Gastrocnemius medialis (tissue), 4 donors: ENCODE data around the gene MGAT5. TPM values are rescaled to one million over a fixed set of nuclear protein-coding genes. Genes with fewer than 3 reads are reported as not detected.

Experiments used
- ATAC-seq, 2 donors: fragments of 150-250 bp; one replicate each; pipeline ENCODE4 v1.9.1; 2016
- DNase-seq, 2 donors: peaks; one replicate each; pipeline ENCODE4 v3.0.0-alpha.2; 2019
- H3K27ac ChIP-seq, 4 donors: fragments of 200-600 bp; sonication (generic); 1 replicate in 1 of 4; 2 replicates in 3 of 4; pipeline ENCODE4 v1.5.1; 2016 to 2018; ENCODE audit warnings: mild to moderate bottlenecking in 2 of 4, moderate library complexity in 1 of 4
- H3K27me3 ChIP-seq, 3 donors: fragments of 200-600 bp; sonication (generic) in 2 of 3; 1 replicate in 1 of 3; 2 replicates in 2 of 3; pipeline versions ENCODE4 v1.5.1 to v1.6.0; 2016 to 2019; ENCODE audit warnings: mild to moderate bottlenecking in 1 of 3, moderate library complexity in 1 of 3
- H3K36me3 ChIP-seq, 2 donors: fragments of 200-600 bp; sonication (generic) in 1 of 2; one replicate each; pipeline ENCODE4 v1.5.1; 2017 to 2018
- H3K4me1 ChIP-seq, 2 donors: fragments of 200-600 bp; sonication (generic) in 1 of 2; one replicate each; pipeline ENCODE4 v1.5.1; 2016 to 2017; ENCODE audit warnings: mild to moderate bottlenecking in 2 of 2
- H3K4me3 ChIP-seq, 4 donors: fragments of 200-600 bp; sonication (generic) in 3 of 4; 1 replicate in 1 of 4; 2 replicates in 3 of 4; pipeline ENCODE4 v1.5.1; 2016 to 2019; ENCODE audit warnings: mild to moderate bottlenecking in 2 of 4
- H3K9me3 ChIP-seq, 3 donors: fragments of 200-600 bp; sonication (generic) in 2 of 3; 1 replicate in 1 of 3; 2 replicates in 2 of 3; pipeline ENCODE4 v1.5.1; 2016 to 2019
- POLR2A ChIP-seq, 2 donors: fragments of 450-650 bp; IDR thresholded peaks; one replicate each; pipeline ENCODE4 v1.6.1; 2017; ENCODE audit warnings: antibody characterized with exemption in 2 of 2, mild to moderate bottlenecking in 2 of 2, moderate library complexity in 2 of 2
- in situ Hi-C, 4 donors: fragments of 200-750 bp; cut with MboI; loops; one replicate each; pipeline versions ENCODE4 v1.15.0 to v1.8.0; 2017; ENCODE audit warnings: low sequenced_read_pairs in 4 of 4
- intact Hi-C: fragments of 100-400 bp; cut with DNase I; formaldehyde crosslinking; loops from one replicate; pipeline ENCODE4 v1.15.1; 2023; ENCODE audit warnings: low total_unique reads
- total RNA-seq, 4 donors: library from RNA; depleted of rRNA; stranded (reverse); fragments of >200 nt; gene quantifications; one replicate each; pipeline versions ENCODE4 v1.1.0 to v1.2.3, GENCODE V29; 2016
- TF ChIP-seq, protein P1 (sequence below), 5 experiments: fragments of 450-650 bp in 3 of 5; fragments of 200-600 bp in 2 of 5; sonication (generic) in 2 of 5; IDR thresholded peaks in 4 of 5; conservative IDR thresholded peaks in 1 of 5; 1 replicate in 4 of 5; 2 replicates in 1 of 5; pipeline ENCODE4 v1.5.1; 2016 to 2019; ENCODE audit warnings: antibody characterized with exemption in 5 of 5, mild to moderate bottlenecking in 3 of 5, moderate library complexity in 3 of 5

The MGAT5 gene
- total RNA-seq, 4 donors from 2014 or later = 3.0 to 4.9 (median 3.3) TPM

DNA sequence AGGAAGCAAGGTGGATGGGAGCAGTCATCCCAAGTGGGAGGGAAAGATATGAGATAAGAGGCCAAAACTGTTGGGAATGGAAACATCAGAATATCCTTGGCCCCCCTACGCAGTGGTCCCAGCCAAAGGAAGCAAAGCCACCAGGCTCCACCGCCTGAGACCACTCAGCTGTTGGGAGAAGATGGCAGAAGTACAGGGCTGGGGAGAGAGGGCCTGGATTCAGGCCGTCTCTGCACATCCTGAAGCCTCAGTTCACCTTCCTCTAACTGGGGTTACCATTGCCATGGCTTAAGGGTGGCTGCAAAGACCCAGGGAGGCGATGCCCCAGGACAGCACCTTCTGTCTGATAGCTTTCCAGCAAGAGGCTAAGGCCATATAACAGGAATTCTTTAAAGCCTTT is 193.8 kb downstream of the MGAT5 start:
- DNase-seq (no peak), ATAC-seq (no peak)
- Histone ChIP-seq H3K4me1 (no peaks in the 10 kb centered on the region), H3K27me3 (no peaks in the 10 kb centered on the region), H3K27ac (no peak overlapping the region), H3K4me3 (no peak overlapping the region), H3K36me3 (no peaks in the 10 kb centered on the region), H3K9me3 (no peaks in the 10 kb centered on the region)
- intact Hi-C loops (no loop called here), in situ Hi-C loops (no loop called here)
- no peak for TF ChIP-seq POLR2A (IDR thresholded peaks at IDR 0.05)
- TF ChIP-seq, protein P1, sequence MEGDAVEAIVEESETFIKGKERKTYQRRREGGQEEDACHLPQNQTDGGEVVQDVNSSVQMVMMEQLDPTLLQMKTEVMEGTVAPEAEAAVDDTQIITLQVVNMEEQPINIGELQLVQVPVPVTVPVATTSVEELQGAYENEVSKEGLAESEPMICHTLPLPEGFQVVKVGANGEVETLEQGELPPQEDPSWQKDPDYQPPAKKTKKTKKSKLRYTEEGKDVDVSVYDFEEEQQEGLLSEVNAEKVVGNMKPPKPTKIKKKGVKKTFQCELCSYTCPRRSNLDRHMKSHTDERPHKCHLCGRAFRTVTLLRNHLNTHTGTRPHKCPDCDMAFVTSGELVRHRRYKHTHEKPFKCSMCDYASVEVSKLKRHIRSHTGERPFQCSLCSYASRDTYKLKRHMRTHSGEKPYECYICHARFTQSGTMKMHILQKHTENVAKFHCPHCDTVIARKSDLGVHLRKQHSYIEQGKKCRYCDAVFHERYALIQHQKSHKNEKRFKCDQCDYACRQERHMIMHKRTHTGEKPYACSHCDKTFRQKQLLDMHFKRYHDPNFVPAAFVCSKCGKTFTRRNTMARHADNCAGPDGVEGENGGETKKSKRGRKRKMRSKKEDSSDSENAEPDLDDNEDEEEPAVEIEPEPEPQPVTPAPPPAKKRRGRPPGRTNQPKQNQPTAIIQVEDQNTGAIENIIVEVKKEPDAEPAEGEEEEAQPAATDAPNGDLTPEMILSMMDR (IDR thresholded peaks at IDR 0.05 in 4 of 5, conservative IDR thresholded peaks at IDR 0.05 in 1 of 5) = no peak

DNA sequence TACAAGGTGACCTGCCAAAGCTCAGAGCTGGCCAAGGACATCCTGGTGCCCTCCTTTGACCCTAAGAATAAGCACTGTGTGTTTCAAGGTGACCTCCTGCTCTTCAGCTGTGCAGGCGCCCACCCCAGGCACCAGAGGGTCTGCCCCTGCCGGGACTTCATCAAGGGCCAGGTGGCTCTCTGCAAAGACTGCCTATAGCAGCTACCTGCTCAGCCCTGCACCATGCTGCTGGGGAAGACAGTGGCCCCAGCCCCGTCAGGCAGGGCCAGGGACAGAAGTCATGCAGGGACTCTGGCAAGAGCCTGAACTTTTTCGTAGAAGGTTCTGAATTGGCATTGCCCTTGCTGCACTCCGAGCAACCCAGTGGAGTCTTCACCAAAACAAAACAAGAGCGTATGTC is 194.8 kb downstream of the MGAT5 start:
- intact Hi-C loops = no loop called here
- DNase-seq = no peak

DNA sequence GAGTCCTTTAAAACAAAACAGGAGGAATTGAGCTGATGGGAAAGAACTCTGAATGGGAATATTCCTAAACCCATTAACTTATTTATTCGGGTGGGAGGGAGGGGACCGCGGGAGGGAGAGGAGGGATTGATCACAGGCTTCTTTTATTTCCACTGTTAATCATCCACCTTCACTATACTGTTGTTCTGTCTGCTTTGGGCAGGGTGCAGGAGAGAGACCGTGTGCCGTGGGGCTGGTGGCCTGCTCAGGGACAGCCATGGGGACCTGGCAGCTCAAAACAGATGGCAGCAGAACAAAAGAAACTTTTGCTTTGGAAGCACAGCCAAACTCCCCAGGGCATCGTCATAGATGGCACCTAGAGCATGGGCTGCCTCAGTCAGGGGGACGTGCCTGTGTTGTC is 195.3 kb downstream of the MGAT5 start:
- DNase-seq (no peak), ATAC-seq (no peak)
- no peak overlapping the region for H3K27ac ChIP-seq
- H3K36me3 ChIP-seq = no peaks in the 10 kb centered on the region
- no peaks in the 10 kb centered on the region for H3K4me1 ChIP-seq
- in situ Hi-C loops = no loop called here
- no peak overlapping the region for H3K4me3 ChIP-seq
- intact Hi-C loops = no loop called here
- no peaks in the 10 kb centered on the region for H3K9me3 ChIP-seq
- TF ChIP-seq, protein P1 (IDR thresholded peaks at IDR 0.05 in 4 of 5, conservative IDR thresholded peaks at IDR 0.05 in 1 of 5) = no peak
- TF ChIP-seq POLR2A (IDR thresholded peaks at IDR 0.05) = no peak
- H3K27me3 ChIP-seq = no peaks in the 10 kb centered on the region

More for the DNA sequence above, 194.8 kb downstream of the MGAT5 start:
- Histone ChIP-seq H3K4me1 (no peaks in the 10 kb centered on the region), H3K27ac (no peak overlapping the region), H3K4me3 (no peak overlapping the region), H3K9me3 (no peaks in the 10 kb centered on the region), H3K27me3 (no peaks in the 10 kb centered on the region), H3K36me3 (no peaks in the 10 kb centered on the region)
- TF ChIP-seq, protein P1 (IDR thresholded peaks at IDR 0.05 in 4 of 5, conservative IDR thresholded peaks at IDR 0.05 in 1 of 5) = no peak
- no peak for TF ChIP-seq POLR2A (IDR thresholded peaks at IDR 0.05)
- in situ Hi-C loops = no loop called here
- no peak for ATAC-seq

DNA sequence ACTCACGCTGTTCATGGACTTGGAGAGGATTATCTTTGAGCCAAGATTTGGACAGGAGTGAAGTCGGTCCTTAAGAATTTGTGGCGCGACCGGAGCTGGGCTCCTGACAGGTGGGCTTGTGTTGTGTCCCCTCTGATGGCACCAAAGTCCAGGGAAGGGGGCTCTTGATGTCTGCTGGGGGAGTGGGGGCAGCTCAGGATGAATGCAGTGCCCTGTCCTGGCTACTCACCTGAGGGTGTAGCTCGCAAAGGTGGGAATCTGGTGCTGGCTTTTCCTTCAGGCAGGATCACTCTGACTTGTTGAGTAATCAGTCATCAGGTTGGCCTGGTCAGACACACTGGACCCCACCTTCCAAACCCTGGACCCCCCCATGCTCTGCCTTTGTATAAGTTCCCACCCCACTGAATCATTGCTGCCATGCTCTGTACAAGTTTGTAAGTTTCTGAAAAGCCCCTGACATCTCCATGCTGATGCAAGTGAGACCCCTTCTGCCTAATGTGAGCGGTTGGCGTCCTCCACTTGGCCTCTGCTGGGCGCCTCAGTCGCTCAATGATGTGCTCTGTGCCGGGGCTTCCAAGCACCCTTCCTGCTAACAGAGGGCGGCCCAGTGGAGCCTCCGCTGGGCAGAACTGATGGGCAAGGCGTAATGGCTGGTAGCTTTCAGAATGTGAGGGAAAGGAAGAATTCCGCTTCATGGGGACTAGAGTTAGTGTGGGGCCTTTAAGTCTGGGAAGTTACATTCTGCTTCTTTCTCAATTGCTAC is 196.1 kb downstream of the MGAT5 start:
- no peaks in the 10 kb centered on the region for H3K4me1 ChIP-seq
- intact Hi-C loops = no loop called here
- H3K4me3 ChIP-seq = no peak overlapping the region
- H3K36me3 ChIP-seq = no peaks in the 10 kb centered on the region
- in situ Hi-C loops = loop anchor here in 2 of 4 donors (25.0 kb wide), 1 partner anchor 437 kb away; no protein-coding TSS in a partner anchor
- DNase-seq (no peak), ATAC-seq (no peak)
- H3K9me3 ChIP-seq = no peaks in the 10 kb centered on the region
- no peak for TF ChIP-seq POLR2A (IDR thresholded peaks at IDR 0.05)
- TF ChIP-seq, protein P1 (IDR thresholded peaks at IDR 0.05 in 4 of 5, conservative IDR thresholded peaks at IDR 0.05 in 1 of 5) = no peak
- no peaks in the 10 kb centered on the region for H3K27me3 ChIP-seq
- H3K27ac ChIP-seq = no peak overlapping the region

DNA sequence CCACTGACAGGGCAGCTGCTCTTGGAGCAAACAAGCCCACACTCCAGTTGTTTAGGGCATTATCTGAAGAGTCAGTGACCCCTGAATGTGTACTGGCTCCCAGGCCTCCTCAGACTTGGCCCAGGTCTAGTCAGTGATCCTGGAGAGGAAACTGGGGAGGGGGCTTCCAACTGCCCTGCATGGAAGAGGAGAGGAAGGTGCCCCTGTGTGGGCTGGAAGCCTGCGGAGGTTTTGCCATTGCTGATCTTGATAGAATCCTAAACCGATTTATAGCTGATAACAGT is 197.4 kb downstream of the MGAT5 start:
- in situ Hi-C loops (loop anchor here in 2 of 4 donors (25.0 kb wide), 1 partner anchor 436 kb away; no protein-coding TSS in a partner anchor), intact Hi-C loops (no loop called here)
- Histone ChIP-seq H3K27me3 (no peaks in the 10 kb centered on the region), H3K27ac (no peak overlapping the region), H3K36me3 (no peaks in the 10 kb centered on the region), H3K9me3 (no peaks in the 10 kb centered on the region), H3K4me1 (no peaks in the 10 kb centered on the region), H3K4me3 (no peak overlapping the region)
- ATAC-seq (no peak), DNase-seq (no peak)
- no peak for TF ChIP-seq POLR2A (IDR thresholded peaks at IDR 0.05)
- TF ChIP-seq, protein P1 (IDR thresholded peaks at IDR 0.05 in 4 of 5, conservative IDR thresholded peaks at IDR 0.05 in 1 of 5) = no peak
